Parathyroid adenoma (tissue), 2 donors: ENCODE results near the gene PLCL1.

Source experiments
- H2AFZ ChIP-seq: fragments of 300-600 bp; sonication (generic); one replicate; pipeline ENCODE4 v1.7.0; 2017; ENCODE audit warnings: antibody characterized with exemption, mild to moderate bottlenecking
- H3K27ac ChIP-seq: fragments of 300-600 bp; sonication (generic); one replicate; pipeline ENCODE4 v1.7.0; 2017
- H3K27me3 ChIP-seq: fragments of 300-600 bp; sonication (generic); one replicate; pipeline ENCODE4 v1.7.0; 2017; ENCODE audit warnings: low read length; ENCODE audit not compliant: control insufficient read depth, insufficient read depth
- H3K36me3 ChIP-seq: fragments of 300-600 bp; sonication (generic); one replicate; pipeline ENCODE4 v1.7.0; 2017; ENCODE audit warnings: low read length; ENCODE audit not compliant: control insufficient read depth, insufficient read depth
- H3K4me1 ChIP-seq: fragments of 300-600 bp; sonication (generic); one replicate; pipeline ENCODE4 v1.7.0; 2017; ENCODE audit warnings: control low read depth
- H3K4me2 ChIP-seq: fragments of 300-600 bp; sonication (generic); one replicate; pipeline ENCODE4 v1.7.0; 2017; ENCODE audit warnings: low read length
- H3K4me3 ChIP-seq: fragments of 300-600 bp; sonication (generic); one replicate; pipeline ENCODE4 v1.7.0; 2017; ENCODE audit warnings: low read depth, low read length
- H3K79me2 ChIP-seq: fragments of 300-600 bp; sonication (generic); one replicate; pipeline ENCODE4 v1.7.0; 2017; ENCODE audit warnings: control low read depth
- H3K9ac ChIP-seq: fragments of 300-600 bp; sonication (generic); one replicate; pipeline ENCODE4 v1.7.0; 2017; ENCODE audit warnings: mild to moderate bottlenecking
- H3K9me3 ChIP-seq: fragments of 300-600 bp; sonication (generic); one replicate; pipeline ENCODE4 v1.7.0; 2017; ENCODE audit warnings: low read length; ENCODE audit not compliant: control insufficient read depth
- CTCF ChIP-seq: fragments of 300-600 bp; sonication (generic); IDR thresholded peaks from one replicate; pipeline ENCODE4 v1.7.0; 2017; ENCODE audit warnings: antibody characterized with exemption, mild to moderate bottlenecking
- donor health status: primary hyperparathyroidism.

Gene PLCL1

GRCh38 chr2:197925204-197925603, 120.8 kb downstream of the PLCL1 start:
- Histone ChIP-seq H3K4me2 (no peak overlapping the region), H3K79me2 (peaks cover 12% of the 10 kb centered on the region), H3K27me3 (no peaks in the 10 kb centered on the region), H2AFZ (no peak overlapping the region), H3K36me3 (no peaks in the 10 kb centered on the region), H3K27ac (no peak overlapping the region), H3K9me3 (no peaks in the 10 kb centered on the region), H3K4me3 (no peak overlapping the region), H3K9ac (no peak overlapping the region), H3K4me1 (peaks cover 7% of the 10 kb centered on the region)
- no peak for TF ChIP-seq CTCF

GRCh38 chr2:197925976-197926375, 121.6 kb downstream of the PLCL1 start:
- Histone ChIP-seq H3K27me3 (no peaks in the 10 kb centered on the region), H2AFZ (no peak overlapping the region), H3K79me2 (peaks cover 15% of the 10 kb centered on the region), H3K4me3 (no peak overlapping the region), H3K4me2 (no peak overlapping the region), H3K27ac (no peak overlapping the region), H3K9ac (no peak overlapping the region), H3K36me3 (no peaks in the 10 kb centered on the region), H3K4me1 (peaks cover 4% of the 10 kb centered on the region), H3K9me3 (no peaks in the 10 kb centered on the region)
- TF ChIP-seq CTCF, result no peak

GRCh38 chr2:197926673-197927072, 122.3 kb downstream of the PLCL1 start:
- Histone ChIP-seq H3K4me1 (peaks cover 4% of the 10 kb centered on the region), H3K4me3 (no peak overlapping the region), H3K4me2 (no peak overlapping the region), H3K79me2 (peaks cover 15% of the 10 kb centered on the region), H2AFZ (no peak overlapping the region), H3K36me3 (no peaks in the 10 kb centered on the region), H3K27ac (no peak overlapping the region), H3K27me3 (no peaks in the 10 kb centered on the region), H3K9me3 (no peaks in the 10 kb centered on the region), H3K9ac (no peak overlapping the region)
- TF ChIP-seq CTCF, result no peak

GRCh38 chr2:197927994-197928393, 123.6 kb downstream of the PLCL1 start:
- Histone ChIP-seq H3K79me2 (peaks cover 19% of the 10 kb centered on the region), H3K4me1 (peaks cover 4% of the 10 kb centered on the region), H3K4me2 (no peak overlapping the region), H3K27me3 (no peaks in the 10 kb centered on the region), H3K9ac (no peak overlapping the region), H3K9me3 (no peaks in the 10 kb centered on the region), H2AFZ (no peak overlapping the region), H3K27ac (no peak overlapping the region), H3K4me3 (no peak overlapping the region), H3K36me3 (no peaks in the 10 kb centered on the region)
- TF ChIP-seq CTCF, result no peak

- no peaks in the 10 kb centered on the region for H3K9me3 ChIP-seq
- H3K9ac ChIP-seq, result no peak overlapping the region
- no peak overlapping the region for H2AFZ ChIP-seq
- H3K27me3 ChIP-seq, result no peaks in the 10 kb centered on the region
- H3K4me1 ChIP-seq, result peaks cover 9% of the 10 kb centered on the region
- no peaks in the 10 kb centered on the region for H3K36me3 ChIP-seq
- H3K4me3 ChIP-seq, result no peak overlapping the region
- peaks cover 19% of the 10 kb centered on the region for H3K79me2 ChIP-seq
- no peak for TF ChIP-seq CTCF
- H3K4me2 ChIP-seq, result no peak overlapping the region
- no peak overlapping the region for H3K27ac ChIP-seq
Measured at GRCh38 chr2:197929008-197929885, 124.9 kb downstream of the PLCL1 start.
